ENCODE data around the gene PRR30. TPM values are rescaled to one million over a fixed set of nuclear protein-coding genes. Genes with fewer than 3 reads are reported as not detected.

PRR30 gene
- polyA plus RNA-seq, 1 experiment: not detected

DNA sequence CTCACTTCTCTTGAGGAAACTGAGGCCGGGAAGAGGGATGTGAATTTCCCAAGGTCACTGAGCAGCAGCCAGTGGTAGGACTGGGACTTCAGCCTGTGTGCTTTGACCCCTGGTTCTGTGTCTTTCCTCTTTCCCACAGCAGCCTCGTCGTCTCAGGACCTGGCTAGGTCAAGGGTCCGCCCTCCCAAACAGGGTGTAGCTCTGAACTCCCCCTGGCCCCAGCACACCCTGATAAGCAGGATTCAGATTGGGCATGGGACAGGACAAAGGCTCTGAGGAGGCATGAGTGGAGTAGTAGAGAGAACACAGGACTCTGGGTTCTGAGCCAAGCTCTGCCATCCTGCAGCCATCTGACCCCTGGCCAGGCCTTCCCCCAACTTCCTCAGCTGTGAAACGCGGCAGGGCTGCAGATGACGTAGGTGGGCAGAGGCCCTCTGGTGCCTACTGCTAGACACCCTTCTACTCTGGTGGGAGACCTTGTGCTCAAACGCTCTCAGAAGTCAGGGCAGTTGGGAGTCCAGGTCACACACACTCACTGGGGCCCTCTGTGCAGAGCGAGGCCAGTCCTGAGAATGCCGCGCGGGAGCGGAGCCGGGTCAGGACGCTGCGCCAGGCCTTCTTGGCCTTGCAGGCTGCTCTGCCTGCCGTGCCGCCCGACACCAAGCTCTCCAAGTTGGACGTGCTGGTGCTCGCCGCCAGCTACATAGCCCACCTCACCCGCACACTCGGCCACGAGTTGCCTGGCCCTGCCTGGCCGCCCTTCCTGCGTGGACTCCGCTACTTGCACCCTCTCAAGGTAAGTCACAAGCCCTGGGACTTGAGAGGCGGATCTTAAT, 10.6 kb upstream of the PRR30 start:
- H3K27me3 ChIP-seq (ENCODE audit: control insufficient read depth, insufficient read depth, low read length): peaks cover 11% of the 10 kb centered on the region
- ChIA-PET CTCF (interaction anchor here (1.5 kb wide), 1 partner anchor 20 kb away, joined by 3 read pairs; no protein-coding TSS in a partner anchor), POLR2A (no interaction called here)
- TF ChIP-seq, protein P1, sequence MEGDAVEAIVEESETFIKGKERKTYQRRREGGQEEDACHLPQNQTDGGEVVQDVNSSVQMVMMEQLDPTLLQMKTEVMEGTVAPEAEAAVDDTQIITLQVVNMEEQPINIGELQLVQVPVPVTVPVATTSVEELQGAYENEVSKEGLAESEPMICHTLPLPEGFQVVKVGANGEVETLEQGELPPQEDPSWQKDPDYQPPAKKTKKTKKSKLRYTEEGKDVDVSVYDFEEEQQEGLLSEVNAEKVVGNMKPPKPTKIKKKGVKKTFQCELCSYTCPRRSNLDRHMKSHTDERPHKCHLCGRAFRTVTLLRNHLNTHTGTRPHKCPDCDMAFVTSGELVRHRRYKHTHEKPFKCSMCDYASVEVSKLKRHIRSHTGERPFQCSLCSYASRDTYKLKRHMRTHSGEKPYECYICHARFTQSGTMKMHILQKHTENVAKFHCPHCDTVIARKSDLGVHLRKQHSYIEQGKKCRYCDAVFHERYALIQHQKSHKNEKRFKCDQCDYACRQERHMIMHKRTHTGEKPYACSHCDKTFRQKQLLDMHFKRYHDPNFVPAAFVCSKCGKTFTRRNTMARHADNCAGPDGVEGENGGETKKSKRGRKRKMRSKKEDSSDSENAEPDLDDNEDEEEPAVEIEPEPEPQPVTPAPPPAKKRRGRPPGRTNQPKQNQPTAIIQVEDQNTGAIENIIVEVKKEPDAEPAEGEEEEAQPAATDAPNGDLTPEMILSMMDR (IDR thresholded peaks at IDR 0.05; ENCODE audit: insufficient read depth, low read depth, low read length): no peak
- H3K4me3 ChIP-seq (ENCODE audit: low read depth, low read length): no peak overlapping the region
- no peak for DNase-seq (ENCODE audit: low read depth)
- no peaks in the 10 kb centered on the region for H3K36me3 ChIP-seq (ENCODE audit: control insufficient read depth, insufficient read depth, low read length)

DNA sequence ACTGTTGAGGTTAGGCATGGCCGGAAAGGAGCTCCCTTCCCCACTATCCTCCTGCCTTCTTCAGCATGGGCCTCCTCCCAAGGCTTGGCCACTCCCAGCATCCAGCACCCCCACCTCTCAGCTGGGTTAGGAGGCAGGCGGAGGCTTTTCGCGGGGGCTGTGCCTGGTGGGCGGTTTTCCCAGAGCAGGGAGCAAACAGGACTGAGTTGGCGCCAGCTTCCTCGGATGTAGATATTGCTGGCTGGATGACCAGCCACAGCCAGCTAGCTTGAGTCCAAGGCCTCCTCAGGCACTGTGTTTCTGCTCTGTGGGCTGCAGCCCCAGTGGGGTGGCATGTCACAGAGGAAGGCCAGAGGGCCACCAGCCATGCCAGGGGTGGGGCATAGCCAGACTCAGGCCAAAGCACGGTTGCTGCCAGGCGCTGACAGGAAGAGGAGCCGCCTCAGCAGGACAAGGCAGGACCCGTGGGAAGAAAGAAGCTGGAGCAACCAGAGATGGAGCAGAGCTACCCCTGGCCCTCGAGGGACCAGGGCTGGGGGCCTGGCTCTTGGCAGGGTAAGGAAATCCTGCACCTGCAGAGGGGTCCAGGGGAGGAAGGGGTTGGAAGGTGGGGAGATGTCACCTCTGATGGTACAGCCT, 9.7 kb upstream of the PRR30 start, which contains the start of gene TCF23:
TSS of gene TCF23 (plus strand) at position 204 of the 639 bp plus-strand sequence. CDS start at position 334, 130 bp downstream.
- Histone ChIP-seq H3K4me3 (ENCODE audit: low read depth, low read length) (no peak within 1 kb of the TSS), H3K27me3 (ENCODE audit: control insufficient read depth, insufficient read depth, low read length) (peaks cover 11% of the 10 kb centered on the region), H3K36me3 (ENCODE audit: control insufficient read depth, insufficient read depth, low read length) (no peaks in the 10 kb centered on the region)
- ChIA-PET CTCF (interaction anchor here (0.7 to 1.5 kb wide), 2 partner anchors 21 to 187 kb away, joined by 3 read pairs; no protein-coding TSS in a partner anchor), POLR2A (no interaction called here)
- no peak for DNase-seq (ENCODE audit: low read depth)
- TF ChIP-seq, protein P1 (IDR thresholded peaks at IDR 0.05; ENCODE audit: insufficient read depth, low read depth, low read length): no peak

DNA sequence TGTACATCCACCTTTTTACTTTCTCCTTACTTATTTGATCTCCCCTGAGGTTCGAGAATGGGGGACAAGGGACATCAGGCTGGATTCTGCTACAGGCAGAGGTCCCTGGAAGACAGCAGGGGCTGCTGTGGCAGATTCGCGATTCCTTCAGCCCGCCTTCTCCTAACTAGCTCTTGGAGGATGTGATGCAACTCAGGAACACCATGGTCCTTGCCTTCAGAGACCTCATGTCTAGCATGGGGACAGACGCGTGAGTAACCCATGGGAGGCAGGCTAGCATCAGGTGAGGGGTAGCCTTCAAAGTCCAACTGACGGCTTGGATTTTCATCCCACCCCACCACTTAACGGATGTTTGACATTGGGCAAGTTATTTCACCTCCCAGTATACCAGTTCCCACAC, 8.7 kb upstream of the PRR30 start:
- TF ChIP-seq, protein P1 (IDR thresholded peaks at IDR 0.05; ENCODE audit: insufficient read depth, low read depth, low read length): no peak
- H3K27me3 ChIP-seq (ENCODE audit: control insufficient read depth, insufficient read depth, low read length): peaks cover 14% of the 10 kb centered on the region
- no peaks in the 10 kb centered on the region for H3K36me3 ChIP-seq (ENCODE audit: control insufficient read depth, insufficient read depth, low read length)
- CTCF ChIA-PET: no interaction called here
- H3K4me3 ChIP-seq (ENCODE audit: low read depth, low read length): no peak overlapping the region
- no peak for DNase-seq (ENCODE audit: low read depth)
- POLR2A ChIA-PET: no interaction called here

DNA sequence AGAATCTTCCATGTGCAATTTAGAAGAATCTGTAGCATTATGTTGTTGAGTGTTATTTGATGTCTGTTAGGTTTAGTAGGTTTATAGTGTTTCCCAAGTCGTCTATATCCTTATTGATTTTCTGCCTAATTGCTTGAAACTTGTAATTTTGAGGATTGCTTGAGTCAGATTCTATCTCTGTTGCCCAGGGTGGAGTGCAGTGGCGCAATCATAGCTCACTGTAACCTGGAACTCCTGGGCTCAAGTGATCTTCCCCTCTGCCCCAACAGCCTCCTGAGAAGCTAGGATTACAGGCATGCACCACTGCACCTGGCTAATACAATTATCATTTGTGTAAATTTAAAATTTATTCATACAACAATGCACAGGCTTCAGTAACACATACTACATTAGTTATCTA, 6.5 kb upstream of the PRR30 start:
- DNase-seq (ENCODE audit: low read depth): no peak
- TF ChIP-seq, protein P1 (IDR thresholded peaks at IDR 0.05; ENCODE audit: insufficient read depth, low read depth, low read length): no peak
- Histone ChIP-seq H3K4me3 (ENCODE audit: low read depth, low read length) (no peak overlapping the region), H3K27me3 (ENCODE audit: control insufficient read depth, insufficient read depth, low read length) (peaks cover 13% of the 10 kb centered on the region), H3K36me3 (ENCODE audit: control insufficient read depth, insufficient read depth, low read length) (no peaks in the 10 kb centered on the region)
- ChIA-PET POLR2A (no interaction called here), CTCF (interaction anchor here (0.6 to 1.4 kb wide), 4 partner anchors 12 to 400 kb away, joined by 3 to 5 read pairs (median 4); no protein-coding TSS in a partner anchor)

DNA sequence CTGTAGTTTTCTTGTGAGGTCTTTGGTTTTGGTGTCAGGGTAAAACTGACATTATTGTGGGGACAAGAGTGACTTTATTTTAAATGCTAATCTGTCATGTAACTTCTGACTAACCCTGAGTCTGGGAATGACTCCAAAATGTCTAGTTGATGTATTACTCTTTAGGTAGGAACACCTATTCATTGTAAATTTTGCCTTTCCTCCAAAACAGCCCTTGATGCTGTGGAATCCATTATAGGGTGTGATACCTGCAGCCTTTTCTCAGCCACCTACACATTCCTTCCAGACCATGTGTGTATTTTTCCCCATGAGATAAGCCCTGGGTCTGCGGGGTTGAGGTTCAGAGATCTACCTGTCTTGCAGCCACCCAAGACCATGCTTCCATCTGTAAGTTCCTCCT, 4.1 kb upstream of the PRR30 start:
- ChIA-PET CTCF (no interaction called here), POLR2A (no interaction called here)
- Histone ChIP-seq H3K27me3 (ENCODE audit: control insufficient read depth, insufficient read depth, low read length) (peaks cover 12% of the 10 kb centered on the region), H3K4me3 (ENCODE audit: low read depth, low read length) (no peak overlapping the region), H3K36me3 (ENCODE audit: control insufficient read depth, insufficient read depth, low read length) (no peaks in the 10 kb centered on the region)
- DNase-seq (ENCODE audit: low read depth): no peak
- TF ChIP-seq, protein P1 (IDR thresholded peaks at IDR 0.05; ENCODE audit: insufficient read depth, low read depth, low read length): no peak
